Activated effector memory CD4-positive, alpha-beta T cell treated with anti-CD3 and anti-CD28 coated beads, Interleukin-2, amount 50 U/mL, for 16 hours (primary cell): ENCODE results near the gene CCBE1.

Experiments
- DNase-seq: peaks from one replicate; pipeline ENCODE4 v3.0.0-alpha.2; 2020

CCBE1 gene

DNA sequence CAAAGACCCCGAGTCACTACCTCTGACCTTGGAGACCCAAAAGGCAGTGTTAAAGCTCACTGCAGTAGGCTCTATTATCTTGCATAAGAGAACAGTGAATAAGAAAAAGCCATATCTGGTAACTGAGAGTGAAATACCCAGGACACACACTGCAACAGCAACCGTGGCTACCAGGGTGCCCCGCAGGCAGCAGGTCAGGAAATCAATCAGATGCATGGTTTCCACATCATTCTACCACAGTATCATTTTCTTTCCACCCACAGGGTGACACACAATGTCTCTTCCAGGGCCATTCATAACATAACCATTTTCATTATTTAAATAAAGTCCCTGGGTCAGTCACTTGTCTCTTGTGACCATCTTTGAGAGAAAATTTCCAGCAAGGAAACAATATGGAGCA lies 131.3 kb downstream of the CCBE1 start:
- no peak for DNase-seq

DNA sequence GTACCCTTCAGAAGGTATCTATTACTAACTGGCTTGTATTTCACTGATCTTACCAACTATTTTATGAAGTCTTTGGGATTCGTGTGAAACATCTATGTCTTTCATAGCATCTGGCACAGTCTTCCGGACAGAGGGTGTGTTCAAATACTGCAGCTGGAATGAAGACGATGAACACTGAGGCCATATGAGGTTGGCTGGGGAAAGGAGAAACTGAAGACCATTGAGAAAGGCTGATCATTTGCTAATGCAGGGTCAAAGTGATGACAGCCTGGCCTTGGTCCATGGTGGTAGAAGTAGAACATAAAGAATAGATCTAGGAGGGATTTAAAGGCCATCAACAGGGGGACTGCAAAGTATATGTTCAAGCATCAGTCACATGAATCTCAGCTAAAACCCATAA lies 132.7 kb downstream of the CCBE1 start:
- no peak for DNase-seq

DNA sequence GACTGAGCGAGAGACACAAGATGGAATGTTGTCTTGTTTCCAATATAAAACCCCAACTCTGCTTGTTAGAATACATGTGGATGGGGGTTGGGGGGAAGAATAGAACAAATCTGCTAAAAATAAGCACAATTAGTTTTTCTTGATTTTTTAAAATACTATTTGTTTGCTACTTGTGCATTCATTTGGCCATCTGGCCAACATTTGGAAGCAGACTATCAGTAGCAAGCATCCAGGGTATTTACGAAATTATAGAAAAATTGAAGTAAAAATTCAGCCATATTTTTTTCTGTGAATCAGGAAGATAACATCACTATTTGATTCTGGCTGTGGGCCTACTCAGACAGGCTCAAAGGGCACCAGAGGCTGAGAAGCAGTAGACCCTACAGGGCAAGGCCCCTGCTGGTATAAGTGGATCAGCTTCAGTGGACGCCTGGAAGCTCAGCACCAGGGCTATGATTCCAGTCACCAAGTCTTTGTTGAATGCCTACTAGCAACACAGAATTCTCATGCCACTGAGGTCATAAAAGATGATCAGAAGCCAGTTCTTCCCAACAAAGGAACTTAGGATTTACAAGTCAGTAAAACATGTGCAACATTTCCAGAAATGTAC lies 133.9 kb downstream of the CCBE1 start:
- no peak for DNase-seq

DNA sequence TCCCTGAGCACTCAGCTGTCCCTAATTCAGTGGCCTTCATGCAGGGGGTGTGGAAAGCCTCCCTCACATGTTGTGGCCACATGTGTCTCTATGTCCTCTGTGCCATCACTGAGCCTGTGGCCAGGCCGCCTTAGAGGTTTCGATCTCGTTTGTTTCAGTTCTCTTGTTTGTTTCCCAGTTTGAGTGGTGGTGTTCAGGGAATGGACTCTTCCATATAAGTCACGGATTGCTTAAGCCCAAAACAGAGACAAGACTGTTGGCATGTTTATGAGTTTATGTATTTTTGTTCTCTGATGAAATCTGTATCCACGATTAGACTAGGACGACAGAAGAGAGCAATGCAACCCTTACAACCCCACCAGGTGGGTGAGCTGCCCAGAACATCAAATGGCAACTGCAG lies 134.5 kb downstream of the CCBE1 start:
- no peak for DNase-seq

DNA sequence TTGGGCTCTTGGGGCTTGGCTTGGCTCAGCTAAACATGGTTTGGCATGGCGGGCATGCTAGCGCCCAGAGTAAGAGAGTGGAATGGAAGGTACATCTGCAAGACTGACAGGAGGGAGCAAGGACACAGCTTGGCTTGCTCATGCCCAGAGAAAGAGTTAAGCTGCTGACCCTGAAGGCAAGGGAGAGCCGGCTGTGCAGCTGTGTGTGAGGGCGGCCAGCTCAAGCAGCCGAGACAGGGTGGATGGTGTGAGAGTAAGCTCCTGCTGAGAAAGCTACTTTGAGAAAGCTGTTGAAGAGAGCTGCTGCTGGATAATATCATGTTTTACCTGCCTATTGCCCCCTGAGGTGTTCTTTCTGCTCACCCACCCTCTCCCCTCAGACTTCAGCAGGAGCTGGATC lies 135.6 kb downstream of the CCBE1 start:
- no peak for DNase-seq

DNA sequence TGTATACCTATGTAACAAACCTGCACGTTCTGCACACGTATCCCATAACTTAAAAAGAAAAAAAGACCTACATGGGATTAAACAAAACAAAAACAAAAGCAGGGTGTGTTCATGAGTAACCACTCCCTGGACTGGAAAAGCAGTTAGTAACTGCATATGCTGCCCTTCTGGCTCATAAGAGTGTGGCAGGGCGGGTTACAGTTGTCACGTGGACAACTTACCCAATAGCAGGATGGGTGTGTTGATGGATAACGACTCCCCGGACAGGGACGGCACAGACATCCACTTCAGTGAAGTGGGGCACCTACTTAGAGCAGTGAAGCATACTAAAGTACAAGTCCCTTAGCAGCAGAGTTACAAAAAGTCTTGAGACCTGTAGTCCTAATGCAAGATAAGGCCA lies 136.7 kb downstream of the CCBE1 start:
- DNase-seq = no peak

DNA sequence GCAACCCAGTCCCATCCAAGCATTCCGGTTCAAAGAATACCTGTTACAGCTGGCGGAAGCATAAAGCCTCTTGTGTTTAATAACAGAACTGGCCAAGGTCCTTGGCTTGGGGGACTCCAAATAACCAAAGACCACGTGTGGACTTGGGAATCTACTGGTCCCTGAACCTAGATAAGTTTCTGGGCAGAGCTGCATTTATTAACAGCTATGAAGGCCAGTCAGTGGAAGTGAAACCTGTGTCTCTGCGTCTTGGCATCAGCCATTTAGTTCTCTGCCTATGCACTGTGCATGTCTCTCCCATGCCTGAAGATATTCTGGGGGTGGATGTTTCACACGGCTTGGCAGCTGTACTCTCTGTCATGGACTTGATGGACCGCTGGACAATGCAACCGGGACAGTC lies 137.7 kb downstream of the CCBE1 start:
- DNase-seq = no peak

DNA sequence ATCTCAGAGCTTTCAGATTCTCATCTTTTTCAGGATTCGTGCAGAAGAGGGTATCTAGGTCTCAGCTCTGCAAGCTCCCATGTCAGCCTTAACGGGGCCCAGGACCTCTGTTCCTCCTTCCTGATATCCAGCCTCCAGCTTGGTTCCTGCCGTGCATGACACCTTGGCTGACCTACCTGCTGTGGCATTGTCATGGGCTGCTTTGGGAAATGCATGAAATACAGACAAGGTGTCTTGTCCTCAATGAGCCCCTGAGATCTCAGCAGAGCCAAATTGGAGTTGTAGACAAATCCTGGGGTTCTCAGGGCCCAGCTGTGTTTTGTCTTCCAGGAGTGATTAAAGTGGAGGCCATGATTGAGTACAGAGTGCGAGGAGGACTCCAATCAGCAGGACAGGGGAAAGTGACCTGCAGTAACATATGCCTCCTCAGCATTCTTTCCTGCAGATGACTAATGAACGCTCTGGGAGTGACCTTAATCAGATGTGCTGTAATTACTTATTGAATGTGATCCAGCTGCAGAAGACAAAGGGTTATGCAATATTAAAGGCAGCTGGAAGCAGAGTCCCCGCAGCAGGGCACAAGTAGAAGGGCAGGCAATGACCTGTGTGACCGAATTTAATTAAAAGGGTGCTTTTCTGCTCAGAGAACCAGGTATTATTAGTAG lies 141.1 kb downstream of the CCBE1 start:
- DNase-seq = no peak

DNA sequence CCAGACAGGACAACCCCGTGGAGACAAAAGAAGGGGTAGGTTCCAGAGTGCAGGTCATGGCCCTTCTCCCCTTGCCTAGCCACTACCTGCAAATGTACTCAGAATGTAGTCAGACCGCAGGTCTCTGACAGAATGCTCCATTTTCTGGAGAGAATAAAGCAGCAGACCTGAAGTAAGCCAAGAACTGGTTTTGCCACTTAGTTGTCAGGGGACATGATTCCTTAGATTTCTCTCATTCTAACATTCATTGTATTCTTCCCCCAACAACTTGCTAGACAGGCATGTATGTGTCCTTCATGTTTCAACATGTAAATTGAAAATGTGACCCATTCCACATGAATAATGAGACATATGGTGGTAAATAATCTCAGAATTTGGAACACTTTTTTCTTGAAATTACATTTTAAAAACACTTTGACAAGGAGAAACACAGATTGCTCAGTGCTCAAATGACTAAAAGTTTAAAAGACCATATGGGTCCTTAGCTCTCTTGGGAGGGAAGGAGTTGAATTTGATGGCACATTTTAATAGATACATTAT lies 142.4 kb downstream of the CCBE1 start:
- DNase-seq = no peak

DNA sequence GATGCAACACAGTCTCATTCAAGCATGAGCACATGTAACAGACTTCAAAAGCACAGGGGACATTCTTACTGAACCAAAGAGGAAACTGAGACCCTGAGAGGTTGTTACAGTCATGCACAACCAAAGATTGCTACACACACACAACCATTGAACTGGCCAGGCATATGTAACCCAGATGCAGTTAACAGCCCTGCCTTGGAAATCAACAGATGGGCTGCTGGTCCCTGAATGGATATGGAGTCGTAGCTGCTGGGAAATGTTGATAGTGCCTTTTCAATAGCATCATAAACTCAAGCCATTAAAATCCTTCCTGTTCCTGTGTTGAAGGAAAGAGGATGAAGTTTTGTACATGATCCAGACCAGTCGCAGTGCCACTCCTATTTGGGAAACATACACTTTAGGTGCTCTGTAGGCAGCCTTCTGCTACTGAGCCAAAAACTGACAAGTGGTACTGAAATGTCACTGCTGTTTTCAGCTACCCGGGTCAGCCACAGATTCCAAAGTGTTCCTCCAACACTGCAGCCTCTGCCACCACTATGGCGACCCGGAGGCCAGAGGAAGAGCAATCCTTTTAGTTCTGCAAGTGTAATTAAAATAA lies 143.9 kb downstream of the CCBE1 start:
- no peak for DNase-seq

DNA sequence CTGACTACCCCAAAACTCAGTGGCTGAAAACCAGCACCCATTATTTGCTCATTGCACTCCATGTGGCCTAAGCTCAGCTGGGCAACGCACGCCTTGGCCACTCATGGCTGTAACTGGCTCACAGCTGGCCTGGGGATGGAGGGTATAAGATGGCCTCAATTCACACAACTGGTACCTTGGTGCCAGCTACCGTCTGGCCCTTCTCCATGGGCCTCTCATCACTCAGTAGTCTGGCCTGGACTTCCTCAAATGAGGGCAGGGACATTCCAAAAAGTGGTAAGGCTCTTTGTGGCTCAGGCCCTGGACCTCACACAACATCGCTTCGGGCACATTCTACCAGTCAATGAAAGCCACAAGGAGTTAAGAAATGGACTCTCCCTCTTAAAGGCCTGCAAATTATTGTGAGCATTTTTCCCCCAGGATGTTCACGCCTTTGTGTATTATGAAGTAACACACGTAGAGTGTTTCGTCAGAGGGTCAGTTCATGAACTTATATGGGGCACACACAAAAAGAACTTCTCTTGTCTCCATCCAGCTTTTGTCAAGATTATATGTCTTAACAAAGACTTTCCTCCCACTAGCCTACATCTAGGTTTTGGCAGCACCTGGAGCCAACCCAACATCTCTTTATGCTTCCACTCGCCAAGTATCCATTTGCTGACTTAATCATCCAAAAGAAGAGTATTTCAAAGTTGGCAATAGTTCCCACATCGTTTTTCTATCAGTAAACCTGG lies 145.2 kb downstream of the CCBE1 start:
- DNase-seq = no peak

DNA sequence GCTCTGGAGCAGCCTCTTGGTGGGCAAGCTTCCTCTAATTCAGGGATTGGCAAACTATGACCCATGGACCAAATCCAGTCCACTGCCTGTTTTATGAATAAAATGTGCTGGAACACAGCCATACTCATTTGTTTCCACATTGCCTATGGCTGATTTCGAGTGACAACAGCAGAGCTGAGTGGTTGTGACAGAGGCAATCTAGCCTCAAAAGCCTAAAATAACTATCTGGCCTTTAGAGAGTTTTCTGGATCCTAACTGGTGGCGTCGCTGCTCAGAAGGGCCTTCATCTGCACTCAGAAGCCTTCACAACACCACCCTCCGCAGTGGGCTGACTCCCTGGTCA lies 147.1 kb downstream of the CCBE1 start:
- DNase-seq = no peak

DNA sequence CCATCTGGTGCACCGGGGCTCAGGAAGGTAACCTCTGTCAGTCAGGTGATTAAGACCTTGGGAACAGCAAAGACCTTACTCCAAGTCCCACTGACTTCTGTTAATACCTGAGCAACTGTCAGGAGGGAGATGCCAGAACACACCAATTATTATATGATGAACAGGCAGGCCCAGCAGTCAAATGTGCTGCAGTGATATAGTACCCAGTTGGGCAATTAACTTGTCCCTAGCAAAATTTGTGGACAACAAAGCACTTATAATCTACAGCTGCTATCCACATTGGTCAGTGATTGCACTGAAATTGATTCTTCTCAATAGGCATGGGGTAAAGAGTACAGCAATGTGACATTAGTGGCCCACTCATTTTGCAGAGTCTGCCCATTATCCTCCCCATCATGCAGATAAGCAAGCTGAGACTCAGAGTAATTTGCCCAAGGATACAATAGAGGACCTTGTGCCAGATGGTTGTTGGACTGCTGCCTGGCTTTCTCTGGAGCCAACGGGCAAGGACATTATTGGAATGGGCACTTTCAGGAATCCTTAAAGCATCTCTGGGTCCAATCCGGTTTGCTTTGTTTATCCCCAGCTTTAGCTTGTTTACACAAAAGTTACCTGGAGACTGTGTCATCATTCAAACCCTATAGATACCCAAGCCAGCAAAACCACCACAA lies 147.6 kb downstream of the CCBE1 start:
- no peak for DNase-seq

DNA sequence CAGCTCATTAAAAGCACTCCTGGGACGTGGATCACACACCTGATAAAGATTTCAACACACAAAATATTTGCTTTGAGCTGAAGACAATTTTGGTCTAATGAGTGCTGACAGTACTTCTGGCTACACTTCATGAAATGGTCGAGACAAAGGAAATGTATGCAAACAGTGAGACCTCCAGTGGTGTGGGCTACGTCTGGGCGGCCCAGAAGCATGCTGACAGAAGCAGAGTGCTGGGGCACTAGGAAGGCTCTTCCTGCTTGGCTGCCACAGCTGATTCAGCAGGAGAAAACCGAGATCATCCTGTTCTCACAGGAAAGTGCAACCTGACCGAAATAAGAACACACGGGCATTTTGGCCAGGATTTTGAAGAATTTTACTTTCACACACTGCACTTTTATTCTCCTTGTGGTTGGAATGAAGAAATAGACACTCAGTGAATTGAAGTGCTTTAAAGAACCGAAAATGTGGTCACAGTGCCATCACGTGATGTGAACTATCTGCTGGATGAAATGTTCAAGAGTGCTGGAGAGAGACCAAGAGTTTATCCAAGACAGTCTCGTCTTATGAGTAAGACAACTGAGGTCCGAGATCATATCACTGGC lies 149.5 kb downstream of the CCBE1 start:
- no peak for DNase-seq

DNA sequence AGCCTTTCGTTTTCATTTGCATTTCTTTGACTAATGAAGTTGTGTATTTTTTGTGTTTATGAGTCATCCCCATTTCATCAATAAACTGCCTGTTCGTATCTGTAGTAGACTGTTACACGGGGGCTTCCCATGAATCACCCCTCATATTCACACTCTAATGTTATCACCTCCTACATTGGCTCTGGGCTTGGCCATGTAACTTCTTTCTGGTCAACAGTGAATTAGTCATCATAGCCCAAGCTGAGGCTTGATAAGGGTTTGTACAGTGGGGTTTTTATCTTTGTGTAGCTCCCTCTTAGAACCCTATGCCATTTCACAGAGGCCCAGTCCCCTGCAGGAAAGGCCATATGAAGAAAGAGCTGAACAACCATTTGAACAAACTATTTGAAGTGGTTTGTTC lies 151.0 kb downstream of the CCBE1 start:
- no peak for DNase-seq

DNA sequence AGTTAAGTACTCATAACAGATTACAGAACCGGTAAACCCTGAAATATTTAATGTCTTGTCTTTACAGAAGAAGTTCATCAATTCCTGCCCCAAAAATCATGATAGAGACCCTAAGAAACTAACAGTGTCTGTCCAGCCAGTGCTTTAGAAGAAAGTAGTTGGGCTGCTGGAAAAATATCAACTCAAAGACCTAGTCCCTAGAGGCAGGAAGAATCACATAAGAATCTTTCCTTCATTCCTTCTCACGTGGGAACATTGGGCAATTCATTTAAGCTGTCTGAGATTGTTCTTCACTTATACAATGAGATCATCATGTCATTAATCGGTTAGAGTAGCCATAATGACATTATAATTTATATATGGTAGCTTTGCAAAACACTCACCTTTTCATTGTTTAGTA lies 156.4 kb downstream of the CCBE1 start:
- no peak for DNase-seq

DNA sequence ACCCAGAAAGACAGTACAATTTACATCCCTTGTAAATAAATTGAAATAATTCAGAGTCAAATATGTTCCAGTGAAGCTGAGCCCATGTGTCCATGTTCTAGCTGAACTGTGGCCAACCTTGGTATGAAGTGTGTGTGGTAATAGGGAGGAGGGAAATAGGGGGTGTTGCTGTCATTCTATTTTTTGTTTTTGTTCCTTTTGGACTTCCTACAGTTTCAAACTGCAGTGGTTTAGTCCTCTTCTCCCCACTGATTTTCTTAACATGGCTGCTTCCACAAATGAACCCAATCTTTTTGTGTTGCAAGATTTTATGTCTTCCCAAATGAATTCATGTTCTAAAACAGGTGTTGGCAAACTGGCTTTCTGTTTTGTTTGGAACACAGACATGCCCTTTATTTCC lies 156.9 kb downstream of the CCBE1 start:
- no peak for DNase-seq

DNA sequence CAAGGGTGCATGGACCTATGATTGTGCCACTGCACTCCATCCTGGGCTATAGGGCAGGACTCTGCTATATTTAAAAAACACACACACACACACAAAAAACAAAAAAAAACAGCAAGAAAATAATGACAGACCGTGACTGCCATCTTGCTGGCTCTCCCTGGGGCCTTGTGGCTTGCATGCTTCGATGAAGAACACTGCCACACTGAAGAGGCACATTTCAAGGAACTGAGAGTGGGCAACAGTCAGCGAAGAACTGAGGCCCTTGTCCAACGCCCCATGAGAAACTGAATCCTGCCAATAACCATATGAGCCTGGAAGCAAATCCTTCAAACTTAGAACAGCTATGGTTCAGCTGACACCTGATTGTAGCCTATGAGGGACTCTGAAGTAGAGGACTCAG lies 158.1 kb downstream of the CCBE1 start:
- no peak for DNase-seq

DNA sequence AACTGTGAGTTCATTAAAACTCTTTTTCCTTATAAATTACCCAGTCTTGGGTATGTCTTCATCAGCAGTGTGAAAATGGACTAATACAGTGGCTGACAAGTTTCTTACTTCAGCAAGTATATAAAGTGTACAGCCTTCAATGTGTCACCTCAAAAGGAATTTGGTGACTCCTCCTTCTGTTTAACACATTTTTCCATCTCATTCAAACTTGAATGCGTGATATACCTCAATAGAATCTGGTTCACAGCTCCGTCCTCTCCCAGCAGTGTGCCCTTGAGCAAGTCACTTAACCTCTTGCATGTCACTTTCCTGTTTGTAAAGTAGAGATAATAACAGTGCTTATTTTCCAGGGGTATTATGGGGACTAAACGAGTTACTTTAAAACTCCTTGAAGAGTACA lies 159.6 kb downstream of the CCBE1 start:
- DNase-seq = no peak

DNA sequence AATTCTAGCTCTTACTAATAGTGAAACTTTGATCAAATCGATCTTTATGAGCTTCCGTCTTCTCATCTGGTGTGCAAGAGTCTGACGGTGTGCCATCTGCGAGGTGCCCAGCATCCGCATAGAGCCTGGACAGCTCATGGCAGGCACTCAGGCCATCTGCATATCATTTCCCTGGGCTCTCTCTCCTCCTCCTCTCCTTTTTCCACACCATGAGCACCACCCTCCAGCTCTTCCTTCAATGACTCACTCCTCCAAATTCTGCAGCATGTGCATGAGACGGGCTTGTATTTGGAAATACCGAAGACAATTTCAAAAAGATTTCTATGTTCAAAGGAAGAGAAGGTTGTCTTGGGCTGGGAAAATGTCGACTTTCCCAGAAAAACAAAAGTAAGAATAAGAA lies 161.1 kb downstream of the CCBE1 start:
- DNase-seq = no peak

DNA sequence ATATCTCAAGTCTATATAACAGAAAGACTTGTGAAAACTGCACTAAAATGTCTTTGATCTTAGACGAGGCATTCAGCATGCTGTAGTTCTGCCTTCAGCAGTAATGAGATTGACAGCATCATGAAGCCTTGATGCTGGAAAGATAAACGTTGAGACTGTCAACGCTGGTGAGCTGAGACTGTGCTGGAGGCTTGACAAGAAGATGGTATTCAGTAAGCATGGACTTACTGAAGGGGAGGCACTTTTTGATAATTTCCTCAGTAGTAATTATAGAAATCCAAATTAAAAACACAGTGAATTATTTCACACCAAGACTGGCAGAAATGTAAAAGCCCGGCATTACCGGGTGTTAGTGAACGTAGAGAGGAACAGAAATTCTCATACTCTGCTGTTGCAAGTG lies 162.2 kb downstream of the CCBE1 start:
- DNase-seq = no peak

DNA sequence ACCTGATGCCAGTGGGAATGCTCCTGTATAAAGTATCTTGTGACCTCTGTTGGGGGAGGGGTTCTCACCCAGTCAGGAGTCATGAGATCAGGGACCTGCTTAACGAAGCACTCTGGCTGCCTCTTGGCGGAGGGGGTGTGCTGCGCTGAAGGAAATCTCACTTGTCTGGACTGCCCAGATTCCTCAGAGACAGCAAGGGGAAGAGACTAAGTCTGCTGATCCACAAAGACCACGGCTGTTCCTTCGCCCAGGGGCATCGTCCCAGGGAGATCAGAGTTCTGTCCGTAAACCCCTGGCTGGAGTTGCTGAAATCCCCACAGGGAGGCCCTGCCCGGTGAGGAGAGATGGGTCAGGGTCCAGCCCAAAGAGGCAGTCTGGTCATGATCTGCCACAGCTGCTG lies 168.4 kb downstream of the CCBE1 start:
- no peak for DNase-seq
